ENCODE results near the gene RARB. TPM values are rescaled to one million over a fixed set of nuclear protein-coding genes. Genes with fewer than 3 reads are reported as not detected.

RARB gene
- total and polyA plus RNA-seq, 9 of the 15 experiments (the other 6 are each of a cell fraction or from before 2014, with no cell fraction given): 0.15 to 1.3 (median 0.27) TPM

- POLR2A ChIA-PET: no interaction called here
- Histone ChIP-seq H2AFZ (ENCODE audit: low read depth, low read length) (no peak overlapping the region), H3K36me3 (ENCODE audit: control insufficient read depth, insufficient read depth, low read length) (no peaks in the 10 kb centered on the region), H3K27ac (ENCODE audit: extremely low read depth, low read depth, low read length) (no peak overlapping the region), H4K20me1 (replicated peaks; ENCODE audit: control insufficient read depth, insufficient read depth, low read length) (no peaks in the 10 kb centered on the region), H3K4me2 (ENCODE audit: insufficient read depth, low read length) (no peak overlapping the region), H3K9me3 (replicated peaks; ENCODE audit: control insufficient read depth, insufficient read depth, low read depth, low read length) (no peaks in the 10 kb centered on the region), H3K4me1 (replicated peaks in 1 of 2; ENCODE audit: control insufficient read depth in 2 of 2, insufficient read depth in 2 of 2, low read length in 2 of 2) (no peaks in the 10 kb centered on the region), H3K4me3 (no peak overlapping the region), H3K27me3 (ENCODE audit: control insufficient read depth in 2 of 2, insufficient read depth in 2 of 2, low read length in 2 of 2) (no peaks in the 10 kb centered on the region; a peak in 1 of 5 replicates), H3K9me1 (ENCODE audit: control insufficient read depth, insufficient read depth, low read length) (no peaks in the 10 kb centered on the region), H3K9ac (ENCODE audit: insufficient read depth in 1 of 2, low read depth in 2 of 2, low read length in 2 of 2) (no peak overlapping the region), H3K79me2 (ENCODE audit: control insufficient read depth, insufficient read depth, low read length) (no peaks in the 10 kb centered on the region)
- in situ Hi-C loops (cut with MboI) (no loop called here), intact Hi-C loops (cut with micrococcal nuclease) (no loop called here)
- CTCF ChIA-PET (ENCODE audit: low intra/inter-chr PET ratio): no interaction called here
- FAIRE-seq (no peak), DNase-seq (ENCODE audit: extremely low read depth in 1 of 4, low spot score in 3 of 4) (no peak), ATAC-seq (no peak)
- BruUV-seq (replicated peaks): no TSS peak
- TF ChIP-seq NR1H2 (CRISPR knock-in tag; IDR thresholded peaks at IDR 0.05) (no peak), ZNF830 (CRISPR knock-in tag; IDR thresholded peaks at IDR 0.05) (no peak), IRF2 (CRISPR knock-in tag; IDR thresholded peaks at IDR 0.05) (no peak), ELF4 (CRISPR knock-in tag; IDR thresholded peaks at IDR 0.05) (no peak), CBX2 (IDR thresholded peaks at IDR 0.05; ENCODE audit: insufficient read depth, low read length, poor library complexity, severe bottlenecking) (no peak), GATAD2B (IDR thresholded peaks at IDR 0.05; ENCODE audit: borderline replicate concordance) (no peak), ZNF140 (CRISPR knock-in tag; IDR thresholded peaks at IDR 0.05) (no peak), ETV5 (CRISPR knock-in tag; IDR thresholded peaks at IDR 0.05; ENCODE audit: low read depth) (no peak), ELK3 (CRISPR knock-in tag; IDR thresholded peaks at IDR 0.05) (no peak), NFRKB (IDR thresholded peaks at IDR 0.05; ENCODE audit: low read depth) (no peak), TEAD4 (IDR thresholded peaks at IDR 0.05; ENCODE audit: low read length) (no peak), TEAD4 (CRISPR knock-in tag; IDR thresholded peaks at IDR 0.05; ENCODE audit: borderline replicate concordance) (no peak), GABPB2 (CRISPR knock-in tag; conservative IDR thresholded peaks at IDR 0.05) (no peak), MAZ (CRISPR knock-in tag; conservative IDR thresholded peaks at IDR 0.05 in 1 of 2, IDR thresholded peaks at IDR 0.05 in 1 of 2) (no peak)
- 0% methylated on average over 3 of the region's 3 CpGs for WGBS (ENCODE audit: insufficient coverage, low coverage, missing lambda C conversion rate)
Observed at GRCh38 chr3:25485673-25486072, 57.6 kb downstream of the RARB start.

Data from K562 (cell line).